Dermis blood vessel endothelial cell (primary cell): Measurements from ENCODE around the gene FAM162A. TPM values are rescaled to one million over a fixed set of nuclear protein-coding genes. Genes with fewer than 3 reads are reported as not detected.

ENCODE experiments used
- DNase-seq: peaks from one replicate; pipeline ENCODE4 v3.0.0; 2010
- total RNA-seq: library from RNA; depleted of rRNA; stranded (reverse); fragments of >200 nt; gene quantifications from 2 replicates; pipeline ENCODE4 v1.2.3, GENCODE V29; 2014

FAM162A gene
- 5.3 and 16.5 TPM in 2 replicates for total RNA-seq

- DNase-seq, result peak; percentile 96
These were observed at the start of gene FAM162A for GRCh38 chr3:122383771-122384697. Gene FAM162A (plus strand): TSS chr3:122384182. CDS start chr3:122384266, 84 bp downstream.

GRCh38 chr3:122342803-122343202 is 41.2 kb upstream of the FAM162A start:
- no peak for DNase-seq

GRCh38 chr3:122343654-122344053 is 40.3 kb upstream of the FAM162A start:
- DNase-seq, result no peak

DNA sequence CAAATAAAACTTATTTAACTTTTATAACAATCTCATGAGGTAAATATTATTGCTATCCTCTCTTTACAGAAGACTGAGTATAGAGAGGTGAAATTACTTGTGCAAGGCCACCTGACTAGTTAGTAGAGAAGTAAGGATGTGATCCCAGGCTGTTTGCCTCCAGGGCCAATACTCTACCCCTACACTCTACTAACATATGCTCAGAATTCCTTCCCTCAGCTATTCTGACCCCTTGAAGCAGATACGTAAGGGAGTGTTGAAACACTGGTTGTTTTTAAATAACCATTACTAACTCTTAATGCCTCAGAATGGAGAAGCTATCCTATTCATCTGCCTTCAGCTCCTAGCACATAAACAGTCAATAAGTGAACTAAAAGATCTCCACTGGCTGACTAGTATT is 34.8 kb upstream of the FAM162A start:
- no peak for DNase-seq

- no peak for DNase-seq
These were observed 33.1 kb upstream of the FAM162A start for GRCh38 chr3:122350814-122351418.

DNA sequence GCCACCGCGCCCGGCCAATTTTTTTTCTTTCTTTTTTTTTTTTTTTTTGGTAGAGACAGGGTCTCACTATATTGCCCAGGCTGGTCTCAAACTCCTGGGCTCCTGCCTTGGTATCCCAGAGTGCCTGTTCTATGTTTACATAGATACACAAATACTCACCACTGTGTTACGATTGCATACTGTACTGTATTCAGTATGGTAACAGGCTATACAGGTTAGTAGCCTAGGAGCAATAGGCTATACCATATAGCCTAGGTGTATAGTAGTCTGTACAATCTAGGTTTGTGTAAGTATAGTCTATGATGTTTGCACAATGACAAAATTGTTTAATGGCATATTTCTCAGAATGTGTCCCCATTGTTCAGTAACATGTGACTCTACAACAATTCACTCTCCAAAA is 32.4 kb upstream of the FAM162A start:
- DNase-seq, result no peak

GRCh38 chr3:122353215-122353614 is 30.8 kb upstream of the FAM162A start:
- DNase-seq, result no peak

DNA sequence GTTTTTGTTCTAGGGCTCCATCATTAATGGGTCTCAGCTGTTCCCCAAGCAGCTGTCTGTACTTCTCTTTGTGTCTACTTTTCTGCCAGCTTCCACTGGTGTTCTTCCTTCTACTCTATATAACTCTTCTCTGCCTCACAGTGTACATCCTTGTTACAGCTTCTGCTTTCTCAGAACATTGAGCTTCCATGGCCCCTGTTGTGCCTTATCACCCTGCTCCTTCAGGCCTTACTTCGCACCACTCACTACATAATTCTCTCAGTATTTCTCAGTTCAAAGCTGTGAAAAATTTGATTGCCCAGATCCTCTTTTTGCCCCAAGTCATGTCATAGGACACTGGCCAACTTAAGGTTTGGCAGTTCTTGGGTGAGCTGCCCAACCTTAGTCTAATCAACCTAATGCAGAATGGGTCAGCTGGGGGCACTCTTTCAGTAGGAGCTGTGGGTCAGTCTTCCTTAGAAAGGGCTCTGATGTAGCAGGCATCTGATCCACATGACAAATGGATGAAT is 30.0 kb upstream of the FAM162A start:
- no peak for DNase-seq

- DNase-seq, result no peak
These were observed 28.4 kb upstream of the FAM162A start for GRCh38 chr3:122355612-122356011.

DNA sequence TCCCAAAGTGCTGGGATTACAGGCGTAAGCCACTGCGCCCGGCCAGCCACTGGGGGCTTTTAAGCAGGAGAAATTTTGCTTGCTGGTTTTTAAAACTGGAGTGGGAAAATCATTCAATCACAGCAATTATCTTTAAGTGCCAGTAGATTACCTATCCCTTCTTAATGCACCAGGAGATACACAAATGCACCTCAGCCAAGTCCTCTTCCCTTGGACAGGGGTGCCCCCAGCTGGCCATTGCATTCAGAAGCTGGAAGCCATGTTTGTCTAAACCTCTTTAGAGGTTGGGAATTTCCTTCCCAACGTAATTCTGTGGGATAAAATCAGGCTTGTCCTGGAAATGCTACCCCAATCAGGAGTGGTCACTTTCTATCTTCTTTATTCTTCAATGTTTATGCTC is 27.6 kb upstream of the FAM162A start:
- DNase-seq, result peak; percentile 33

GRCh38 chr3:122357828-122358702 is 25.9 kb upstream of the FAM162A start:
- DNase-seq, result no peak

- no peak for DNase-seq
These were observed 25.3 kb upstream of the FAM162A start for GRCh38 chr3:122358703-122359032.

DNA sequence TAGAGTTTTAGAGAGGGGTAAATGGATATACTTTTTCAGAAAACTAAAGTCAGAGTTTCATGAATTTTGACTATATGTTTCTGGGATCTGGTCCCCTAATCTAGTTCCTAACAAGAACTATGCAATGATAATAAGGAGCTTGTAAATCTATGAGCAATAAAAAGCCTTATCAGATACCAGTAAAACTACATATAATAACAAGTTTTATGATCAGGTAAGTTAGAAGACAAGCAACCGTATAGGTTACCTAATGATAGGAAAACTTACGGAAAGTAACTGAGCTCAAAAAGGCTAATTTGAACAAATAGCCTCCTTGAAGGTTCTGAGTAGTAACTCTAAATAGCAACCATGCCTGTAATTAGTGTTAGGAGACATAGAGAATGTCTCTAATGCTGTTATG is 22.0 kb upstream of the FAM162A start:
- no peak for DNase-seq

- no peak for DNase-seq
These were observed 19.5 kb upstream of the FAM162A start for GRCh38 chr3:122364490-122364889.

DNA sequence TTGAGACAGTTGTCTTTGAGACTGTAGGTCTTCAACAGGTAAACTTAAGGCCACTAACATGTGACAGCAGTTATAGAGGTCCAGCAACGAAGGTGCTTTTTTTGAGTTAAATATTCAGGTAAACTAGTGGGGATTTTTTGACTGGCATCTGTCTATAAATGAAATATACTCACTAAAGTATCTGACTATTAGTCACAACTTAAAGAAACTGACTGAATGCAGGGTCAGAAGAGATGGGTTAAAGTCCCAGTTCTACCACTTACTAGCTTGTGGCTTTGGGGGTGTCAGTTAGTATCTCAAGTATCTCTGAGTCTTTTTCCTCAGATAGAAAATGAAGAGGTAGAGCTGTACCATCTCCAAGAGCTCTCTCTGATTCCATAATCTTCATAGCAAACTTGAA is 18.9 kb upstream of the FAM162A start:
- DNase-seq, result no peak

DNA sequence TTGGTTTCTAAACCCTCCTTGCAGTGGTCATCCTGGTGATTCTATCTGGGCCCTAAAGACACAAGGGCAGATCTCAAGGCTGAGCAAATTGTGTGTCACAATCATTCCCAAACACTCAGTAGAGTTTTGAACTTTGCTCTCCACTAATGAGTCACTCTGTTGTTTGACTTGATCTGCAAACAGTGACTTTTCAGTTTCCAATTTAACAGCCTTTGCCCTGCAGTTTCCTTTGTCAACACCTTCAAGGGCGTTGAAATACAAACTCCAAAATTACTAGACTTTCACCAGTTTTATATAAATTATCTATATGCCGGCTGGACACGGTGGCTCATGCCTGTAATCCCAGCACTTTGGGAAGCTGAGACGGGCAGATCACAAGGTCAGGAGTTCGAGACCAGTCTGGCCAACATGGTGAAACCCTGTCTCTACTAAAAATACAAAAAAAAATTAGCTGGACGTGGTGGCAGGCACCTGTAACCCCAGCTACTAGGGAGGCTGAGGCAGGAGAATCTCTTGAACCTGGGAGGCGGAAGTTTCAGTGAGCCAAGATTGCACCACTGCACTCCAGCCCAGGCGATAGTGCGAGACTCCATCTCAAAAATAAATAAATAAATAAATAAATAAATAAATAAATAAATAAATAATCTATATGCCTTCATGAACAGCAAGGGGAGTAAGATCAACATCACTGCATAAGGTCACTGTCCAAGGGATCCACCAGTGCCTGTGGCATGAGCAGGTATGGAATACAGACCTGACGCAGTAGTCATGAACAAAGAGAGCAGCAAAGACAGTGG is 18.2 kb upstream of the FAM162A start:
- DNase-seq, result peak; percentile 24

DNA sequence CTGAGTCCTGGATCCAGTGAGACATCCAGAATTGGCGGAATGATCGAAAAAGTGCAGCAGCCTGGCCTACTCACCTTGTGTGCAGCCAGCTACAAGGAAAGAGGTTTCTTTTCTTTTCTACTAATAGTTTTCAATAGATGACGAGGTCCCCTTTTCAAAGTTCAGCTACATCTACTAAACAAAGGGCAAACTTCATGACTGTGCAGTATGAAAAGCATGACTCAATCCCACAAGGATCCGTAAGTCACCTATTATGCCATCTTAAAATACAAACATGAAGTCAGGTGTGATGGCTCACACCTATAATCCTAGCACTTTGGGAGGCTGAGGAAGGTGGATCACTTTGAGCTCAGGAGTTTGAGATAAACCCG is 17.6 kb upstream of the FAM162A start:
- DNase-seq, result no peak

DNA sequence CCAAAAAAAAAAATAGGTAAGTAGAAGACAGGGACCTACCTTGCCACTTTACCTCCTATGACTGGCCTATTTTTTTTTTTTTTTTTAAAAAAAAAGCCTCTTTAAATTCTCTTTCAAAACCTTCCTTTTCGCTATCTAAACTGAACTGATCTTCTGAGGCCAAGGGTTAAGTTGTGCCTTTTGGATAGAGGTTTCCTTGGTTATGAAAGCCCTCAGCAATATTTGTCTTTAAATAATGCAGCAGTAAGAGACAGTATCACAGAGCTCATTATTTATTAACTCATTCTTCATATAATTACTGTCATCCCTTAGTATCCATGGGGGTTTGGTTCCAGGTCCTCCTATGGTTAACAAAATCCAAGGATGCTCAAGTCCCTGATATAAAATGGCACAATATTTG is 9.9 kb upstream of the FAM162A start:
- no peak for DNase-seq

GRCh38 chr3:122377975-122378374 is 6.0 kb upstream of the FAM162A start:
- no peak for DNase-seq

DNA sequence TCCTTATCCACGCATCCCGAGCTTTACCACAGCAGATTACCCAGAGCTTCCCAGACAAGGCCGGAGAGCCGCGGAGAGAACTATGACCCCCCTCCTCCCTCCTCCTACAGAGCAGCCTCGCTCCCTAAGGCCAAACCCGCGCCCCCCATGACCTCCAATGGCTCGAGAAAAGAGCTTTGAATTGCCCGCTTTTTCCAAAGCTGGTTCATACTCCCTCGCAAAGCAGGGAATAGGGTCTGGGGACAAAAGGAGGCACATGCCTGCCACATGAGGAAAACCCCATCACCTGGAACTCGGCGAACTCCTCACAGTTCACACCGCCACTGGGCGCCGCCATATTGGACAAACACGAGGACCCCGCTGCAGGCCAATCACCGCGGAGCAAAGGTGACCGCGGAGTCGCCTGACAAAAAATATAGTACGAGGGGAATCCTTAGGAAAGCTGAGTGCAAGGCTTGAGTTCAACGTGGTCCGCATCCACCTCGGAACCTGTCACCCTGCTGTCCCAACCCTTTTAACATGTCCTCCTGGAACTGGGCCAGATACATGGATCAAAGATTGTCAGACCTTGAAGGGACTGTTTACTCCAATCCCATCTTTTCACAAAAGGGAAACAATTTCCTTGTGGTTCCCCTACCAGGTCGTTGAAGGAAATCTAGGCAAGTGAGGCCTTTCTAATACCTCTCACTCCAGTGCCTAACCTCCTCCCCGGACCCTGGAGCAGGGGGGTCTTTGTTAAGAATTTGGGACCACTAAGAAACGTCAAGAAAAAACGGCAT is 905 bp upstream of the FAM162A start, which contains the start of gene MIX23:
MIX23 (minus strand) TSS at position 344 of the 779 bp plus-strand sequence; CDS start at position 337, 7 bp downstream.
- DNase-seq, result peak; percentile 87

DNA sequence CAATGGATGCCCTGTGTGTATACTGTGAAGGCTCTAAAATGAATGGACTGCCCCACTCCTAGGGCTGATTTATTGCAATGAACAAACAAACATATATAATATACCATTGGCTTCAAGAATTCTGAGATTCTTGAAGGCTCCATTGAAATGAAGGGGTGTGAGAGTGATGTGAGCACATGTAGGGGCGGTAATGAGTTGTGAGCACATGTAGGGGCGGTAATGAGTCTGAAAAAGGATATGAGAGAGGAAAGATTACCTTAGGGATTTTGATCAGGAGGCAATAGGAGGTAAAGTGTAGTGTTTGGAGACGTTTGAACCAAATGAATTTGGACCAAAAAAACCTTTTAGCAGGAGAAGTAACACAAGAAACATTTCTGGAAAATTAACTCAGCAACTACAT is 3.7 kb downstream of the FAM162A start:
- no peak for DNase-seq
